ENCODE measurements around the gene UBE4A.
A peak's percentile ranks its signal among the peaks of the same experiment; 100 is the strongest.

UBE4A gene

GRCh38 chr11:118341815-118342489, 17.4 kb upstream of the UBE4A start:
- DNase-seq: no peak

GRCh38 chr11:118342503-118343161, 16.8 kb upstream of the UBE4A start, which contains the start of gene CD3D:
CD3D (minus strand) TSS chr11:118342705; CDS start chr11:118342607, 98 bp downstream.
- DNase-seq: peak; percentile 75

- peak; percentile 38 for DNase-seq
Measured at GRCh38 chr11:118343248-118343647, 16.2 kb upstream of the UBE4A start.

- peak; percentile 76 for DNase-seq
Measured at GRCh38 chr11:118343981-118344515, 15.4 kb upstream of the UBE4A start, which contains the start of gene CD3G. CD3G (plus strand) TSS chr11:118344344; CDS start chr11:118344424, 80 bp downstream.

- no peak for DNase-seq
Measured at GRCh38 chr11:118349475-118349874, 9.9 kb upstream of the UBE4A start.

- DNase-seq: no peak
Measured at GRCh38 chr11:118353084-118353710, 6.2 kb upstream of the UBE4A start.

GRCh38 chr11:118358071-118358470, 1.3 kb upstream of the UBE4A start:
- DNase-seq: no peak

GRCh38 chr11:118364956-118365615, 5.7 kb downstream of the UBE4A start:
- no peak for DNase-seq

GRCh38 chr11:118366287-118366686, 6.9 kb downstream of the UBE4A start:
- DNase-seq: no peak

- no peak for DNase-seq
Measured at GRCh38 chr11:118370774-118371173, 11.4 kb downstream of the UBE4A start.

GRCh38 chr11:118373263-118373662, 13.9 kb downstream of the UBE4A start:
- no peak for DNase-seq

- DNase-seq: no peak
Measured at GRCh38 chr11:118373871-118374270, 14.5 kb downstream of the UBE4A start.

GRCh38 chr11:118374729-118375128, 15.3 kb downstream of the UBE4A start:
- DNase-seq: no peak

GRCh38 chr11:118375978-118376377, 16.6 kb downstream of the UBE4A start:
- DNase-seq: no peak

GRCh38 chr11:118379497-118379896, 20.1 kb downstream of the UBE4A start:
- DNase-seq: no peak

GRCh38 chr11:118380571-118380970, 21.2 kb downstream of the UBE4A start:
- no peak for DNase-seq

- no peak for DNase-seq
Measured at GRCh38 chr11:118382954-118383353, 23.6 kb downstream of the UBE4A start.

- no peak for DNase-seq
Measured at GRCh38 chr11:118383657-118384056, 24.3 kb downstream of the UBE4A start.

- DNase-seq: no peak
Measured at GRCh38 chr11:118396097-118396501, 36.7 kb downstream of the UBE4A start.

GRCh38 chr11:118397448-118397847, 38.0 kb downstream of the UBE4A start:
- DNase-seq: no peak

- DNase-seq: peak; percentile 48
Measured at GRCh38 chr11:118398791-118399559, 39.6 kb downstream of the UBE4A start.

GRCh38 chr11:118401151-118401879, 41.9 kb downstream of the UBE4A start, which contains the start of gene ATP5MG:
ATP5MG (plus strand) TSS chr11:118401606; CDS start chr11:118401666, 60 bp downstream.
- DNase-seq: peak; percentile 92

All from stimulated activated CD4-positive, alpha-beta T cell treated with anti-CD3 and anti-CD28 coated beads, Interleukin-1b, Interleukin-23, amount 100 ng/mL, for 48 hours (primary cell).